ENCODE results near the gene FAM118B. TPM values are rescaled to one million over a fixed set of nuclear protein-coding genes. Genes with fewer than 3 reads are reported as not detected.

FAM118B gene
- total RNA-seq, 1 experiment from 2014 or later = 41.6 TPM

DNA sequence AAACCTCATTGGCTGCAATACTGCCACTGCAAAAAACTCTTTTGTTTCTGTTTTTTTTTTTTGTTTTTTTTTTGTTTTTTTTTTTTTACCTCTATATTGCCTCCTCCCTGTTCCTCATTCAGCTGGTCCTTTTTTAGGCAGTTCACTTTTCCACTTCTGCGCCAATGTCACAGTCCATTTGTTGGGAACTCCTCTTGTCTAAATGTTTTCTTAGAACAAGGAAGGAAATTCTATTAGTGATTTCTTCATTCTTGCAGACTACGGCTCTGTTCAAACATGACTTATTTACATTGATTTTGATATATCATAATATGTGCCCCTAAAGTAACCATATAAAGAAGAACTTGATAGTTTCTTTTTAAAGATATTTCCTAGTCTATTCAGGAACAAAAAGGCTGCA, 2.9 kb downstream of the FAM118B start:
- ATAC-seq (no peak), DNase-seq (ENCODE audit: low read depth, low spot score) (no peak)
- Histone ChIP-seq H3K9me3 (ENCODE audit: control insufficient read depth, insufficient read depth, low read depth, low read length) (no peaks in the 10 kb centered on the region), H3K4me3 (ENCODE audit: low read depth in 2 of 2, low read length in 2 of 2) (no peak overlapping the region), H3K36me3 (ENCODE audit: control insufficient read depth, insufficient read depth, low read length) (peaks cover 4% of the 10 kb centered on the region), H3K27me3 (ENCODE audit: control insufficient read depth, insufficient read depth, low read length) (no peaks in the 10 kb centered on the region), H3K27ac (ENCODE audit: low read length) (no peak overlapping the region), H3K4me1 (ENCODE audit: control insufficient read depth, insufficient read depth, low read length) (peaks cover 30% of the 10 kb centered on the region)
- intact Hi-C loops (cut with micrococcal nuclease; ENCODE audit: unreplicated experiment) (no loop called here), in situ Hi-C loops (cut with HindIII; ENCODE audit: low pct_unique_long_range_greater_than_20kb, low sequenced_read_pairs) (loop anchor here (25.0 kb wide), 1 partner anchor 277 kb away; the partner anchor contains the start of gene VSIG10L2)
- POLR2A ChIA-PET = no interaction called here
- TF ChIP-seq TCF7L2 (IDR thresholded peaks at IDR 0.05; ENCODE audit: low read depth, low read length) (no peak), SIN3A (IDR thresholded peaks at IDR 0.05; ENCODE audit: borderline replicate concordance, insufficient read depth, low read depth, low read length) (no peak), POLR2AphosphoS5 (IDR thresholded peaks at IDR 0.05; ENCODE audit: low read depth, low read length) (no peak)
- TF ChIP-seq, protein P1, sequence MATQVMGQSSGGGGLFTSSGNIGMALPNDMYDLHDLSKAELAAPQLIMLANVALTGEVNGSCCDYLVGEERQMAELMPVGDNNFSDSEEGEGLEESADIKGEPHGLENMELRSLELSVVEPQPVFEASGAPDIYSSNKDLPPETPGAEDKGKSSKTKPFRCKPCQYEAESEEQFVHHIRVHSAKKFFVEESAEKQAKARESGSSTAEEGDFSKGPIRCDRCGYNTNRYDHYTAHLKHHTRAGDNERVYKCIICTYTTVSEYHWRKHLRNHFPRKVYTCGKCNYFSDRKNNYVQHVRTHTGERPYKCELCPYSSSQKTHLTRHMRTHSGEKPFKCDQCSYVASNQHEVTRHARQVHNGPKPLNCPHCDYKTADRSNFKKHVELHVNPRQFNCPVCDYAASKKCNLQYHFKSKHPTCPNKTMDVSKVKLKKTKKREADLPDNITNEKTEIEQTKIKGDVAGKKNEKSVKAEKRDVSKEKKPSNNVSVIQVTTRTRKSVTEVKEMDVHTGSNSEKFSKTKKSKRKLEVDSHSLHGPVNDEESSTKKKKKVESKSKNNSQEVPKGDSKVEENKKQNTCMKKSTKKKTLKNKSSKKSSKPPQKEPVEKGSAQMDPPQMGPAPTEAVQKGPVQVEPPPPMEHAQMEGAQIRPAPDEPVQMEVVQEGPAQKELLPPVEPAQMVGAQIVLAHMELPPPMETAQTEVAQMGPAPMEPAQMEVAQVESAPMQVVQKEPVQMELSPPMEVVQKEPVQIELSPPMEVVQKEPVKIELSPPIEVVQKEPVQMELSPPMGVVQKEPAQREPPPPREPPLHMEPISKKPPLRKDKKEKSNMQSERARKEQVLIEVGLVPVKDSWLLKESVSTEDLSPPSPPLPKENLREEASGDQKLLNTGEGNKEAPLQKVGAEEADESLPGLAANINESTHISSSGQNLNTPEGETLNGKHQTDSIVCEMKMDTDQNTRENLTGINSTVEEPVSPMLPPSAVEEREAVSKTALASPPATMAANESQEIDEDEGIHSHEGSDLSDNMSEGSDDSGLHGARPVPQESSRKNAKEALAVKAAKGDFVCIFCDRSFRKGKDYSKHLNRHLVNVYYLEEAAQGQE (IDR thresholded peaks at IDR 0.05; ENCODE audit: insufficient read depth in 1 of 2, low read depth in 2 of 2, low read length in 1 of 2) = no peak
- TF ChIP-seq, protein P2, sequence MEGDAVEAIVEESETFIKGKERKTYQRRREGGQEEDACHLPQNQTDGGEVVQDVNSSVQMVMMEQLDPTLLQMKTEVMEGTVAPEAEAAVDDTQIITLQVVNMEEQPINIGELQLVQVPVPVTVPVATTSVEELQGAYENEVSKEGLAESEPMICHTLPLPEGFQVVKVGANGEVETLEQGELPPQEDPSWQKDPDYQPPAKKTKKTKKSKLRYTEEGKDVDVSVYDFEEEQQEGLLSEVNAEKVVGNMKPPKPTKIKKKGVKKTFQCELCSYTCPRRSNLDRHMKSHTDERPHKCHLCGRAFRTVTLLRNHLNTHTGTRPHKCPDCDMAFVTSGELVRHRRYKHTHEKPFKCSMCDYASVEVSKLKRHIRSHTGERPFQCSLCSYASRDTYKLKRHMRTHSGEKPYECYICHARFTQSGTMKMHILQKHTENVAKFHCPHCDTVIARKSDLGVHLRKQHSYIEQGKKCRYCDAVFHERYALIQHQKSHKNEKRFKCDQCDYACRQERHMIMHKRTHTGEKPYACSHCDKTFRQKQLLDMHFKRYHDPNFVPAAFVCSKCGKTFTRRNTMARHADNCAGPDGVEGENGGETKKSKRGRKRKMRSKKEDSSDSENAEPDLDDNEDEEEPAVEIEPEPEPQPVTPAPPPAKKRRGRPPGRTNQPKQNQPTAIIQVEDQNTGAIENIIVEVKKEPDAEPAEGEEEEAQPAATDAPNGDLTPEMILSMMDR (IDR thresholded peaks at IDR 0.05) = no peak
- no TSS peak for BruUV-seq (replicated peaks)
- CTCF ChIA-PET = no interaction called here

DNA sequence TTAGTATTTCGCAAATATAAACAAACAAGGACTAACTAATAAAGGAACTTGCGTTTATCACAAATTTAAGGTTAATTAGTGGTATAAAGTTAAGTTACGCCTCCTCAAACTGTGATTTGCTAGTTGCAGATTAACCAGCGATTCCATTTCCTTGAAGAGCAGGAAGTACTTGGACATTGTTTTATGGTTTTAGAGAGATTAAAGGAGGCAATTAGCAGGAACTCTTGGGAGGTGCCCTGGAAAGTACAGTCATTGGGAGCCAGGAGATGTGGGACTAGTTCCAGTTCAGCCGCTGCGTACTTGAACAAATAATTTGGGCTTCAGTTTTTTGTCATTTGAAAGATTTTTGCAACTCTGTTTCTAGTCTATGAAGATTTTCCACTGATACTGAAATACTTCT, 3.3 kb downstream of the FAM118B start:
- intact Hi-C loops (cut with micrococcal nuclease; ENCODE audit: unreplicated experiment) = no loop called here
- no peak overlapping the region for H3K4me3 ChIP-seq (ENCODE audit: low read depth in 2 of 2, low read length in 2 of 2)
- TF ChIP-seq POLR2AphosphoS5 (IDR thresholded peaks at IDR 0.05; ENCODE audit: low read depth, low read length) = no peak
- TF ChIP-seq, protein P2 (IDR thresholded peaks at IDR 0.05) = no peak
- TF ChIP-seq, protein P1 (IDR thresholded peaks at IDR 0.05; ENCODE audit: insufficient read depth in 1 of 2, low read depth in 2 of 2, low read length in 1 of 2) = no peak
- TF ChIP-seq TCF7L2 (IDR thresholded peaks at IDR 0.05; ENCODE audit: low read depth, low read length) = no peak
- no peak for TF ChIP-seq SIN3A (IDR thresholded peaks at IDR 0.05; ENCODE audit: borderline replicate concordance, insufficient read depth, low read depth, low read length)
- ATAC-seq (no peak), DNase-seq (ENCODE audit: low read depth, low spot score) (no peak)
- CTCF ChIA-PET = interaction anchor here (0.7 kb wide), 1 partner anchor 47 kb away, joined by 7 read pairs; no protein-coding TSS in a partner anchor
- BruUV-seq (replicated peaks) = TSS peak; percentile 10
- POLR2A ChIA-PET = no interaction called here
- no peak overlapping the region for H3K27ac ChIP-seq (ENCODE audit: low read length)
- H3K4me1 ChIP-seq (ENCODE audit: control insufficient read depth, insufficient read depth, low read length) = peaks cover 30% of the 10 kb centered on the region
- in situ Hi-C loops (cut with HindIII; ENCODE audit: low pct_unique_long_range_greater_than_20kb, low sequenced_read_pairs) = loop anchor here (25.0 kb wide), 1 partner anchor 278 kb away; the partner anchor contains the start of gene VSIG10L2
- no peaks in the 10 kb centered on the region for H3K27me3 ChIP-seq (ENCODE audit: control insufficient read depth, insufficient read depth, low read length)
- H3K36me3 ChIP-seq (ENCODE audit: control insufficient read depth, insufficient read depth, low read length) = peaks cover 2% of the 10 kb centered on the region
- no peaks in the 10 kb centered on the region for H3K9me3 ChIP-seq (ENCODE audit: control insufficient read depth, insufficient read depth, low read depth, low read length)

Measured in Panc1 (cell line).